GM13977 (cell line): Measurements from ENCODE around the gene TRIM29.
A peak's percentile ranks its signal among the peaks of the same experiment; 100 is the strongest.

Experiments
- DNase-seq: peaks from one replicate; pipeline ENCODE4 v3.0.0; 2012; ENCODE audit warnings: low spot score
- CTCF ChIP-seq: IDR thresholded peaks from 2 replicates; pipeline ENCODE4 v1.5.1; 2012; ENCODE audit warnings: mild to moderate bottlenecking, control low read depth; ENCODE audit not compliant: insufficient read depth; ENCODE audit errors: extremely low read depth, missing control alignments
- in situ Hi-C: fragments of 300-500 bp; cut with MboI; formaldehyde crosslinking; loops from one replicate; pipeline ENCODE4 v1.12.0; 2022; ENCODE audit warnings: low sequenced_read_pairs, low pct_unique_long_range_greater_than_20kb, mixed read lengths, inconsistent platforms; ENCODE audit not compliant: unreplicated experiment

The TRIM29 gene

GRCh38 chr11:120091121-120091520 is 46.8 kb downstream of the TRIM29 start:
- in situ Hi-C loops = no loop called here
- TF ChIP-seq CTCF = no peak
- DNase-seq = no peak

- in situ Hi-C loops = no loop called here
- TF ChIP-seq CTCF = no peak
- no peak for DNase-seq
Observed at GRCh38 chr11:120090411-120090810, 47.5 kb downstream of the TRIM29 start.

GRCh38 chr11:120089036-120090001 is 48.6 kb downstream of the TRIM29 start:
- in situ Hi-C loops = no loop called here
- no peak for DNase-seq
- no peak for TF ChIP-seq CTCF

GRCh38 chr11:120088056-120088455 is 49.9 kb downstream of the TRIM29 start:
- in situ Hi-C loops = no loop called here
- no peak for TF ChIP-seq CTCF
- no peak for DNase-seq

GRCh38 chr11:120086651-120087050 is 51.3 kb downstream of the TRIM29 start:
- in situ Hi-C loops = no loop called here
- TF ChIP-seq CTCF = no peak

GRCh38 chr11:120079750-120080610 is 57.9 kb downstream of the TRIM29 start:
- in situ Hi-C loops = no loop called here
- DNase-seq = no peak
- TF ChIP-seq CTCF = peak; percentile 61

More at GRCh38 chr11:120086651-120087050, 51.3 kb downstream of the TRIM29 start:
- no peak for DNase-seq
